Subcutaneous adipose tissue (tissue), 4 donors: ENCODE results near the gene TGFA. TPM values are rescaled to one million over a fixed set of nuclear protein-coding genes. Genes with fewer than 3 reads are reported as not detected.

Experiments
- CTCF ChIP-seq: fragments of 450-650 bp; IDR thresholded peaks from one replicate; pipeline ENCODE4 v1.5.1; 2016; ENCODE audit warnings: low read depth, mild to moderate bottlenecking, control low read depth, antibody characterized with exemption, moderate library complexity
- total RNA-seq, 4 donors: library from RNA; depleted of rRNA; stranded (reverse); fragments of >200 nt; gene quantifications; one replicate each; pipeline ENCODE4 v1.1.0, GENCODE V29; 2016

Gene TGFA
- total RNA-seq, 4 donors from 2014 or later = 1.1 to 3.6 (median 2.0) TPM

- TF ChIP-seq CTCF = no peak
These were observed 98.6 kb downstream of the TGFA start for GRCh38 chr2:70454936-70455544.

GRCh38 chr2:70450641-70451250 lies 102.9 kb downstream of the TGFA start:
- no peak for TF ChIP-seq CTCF

- no peak for TF ChIP-seq CTCF
These were observed 105.6 kb downstream of the TGFA start for GRCh38 chr2:70448041-70448440.

DNA sequence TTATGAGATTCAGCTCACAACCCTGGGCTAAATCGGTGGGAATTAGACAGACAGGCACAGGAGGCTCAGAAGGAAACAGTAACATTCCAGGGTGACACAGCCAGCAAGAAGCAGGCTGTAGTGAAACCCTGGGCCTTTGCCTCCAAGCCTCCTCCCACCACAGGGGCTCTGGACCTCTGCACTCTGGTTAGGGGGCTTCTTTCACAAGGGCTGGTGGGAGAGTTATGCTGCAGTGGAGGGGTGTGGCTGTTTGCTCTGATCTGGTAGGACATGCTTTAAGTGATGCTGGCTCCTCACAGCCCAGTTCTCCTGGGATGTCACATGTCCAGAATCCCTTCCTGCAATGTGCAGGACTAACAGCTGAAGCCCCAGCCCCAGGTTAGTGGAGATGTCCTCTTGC lies 109.9 kb downstream of the TGFA start:
- no peak for TF ChIP-seq CTCF

DNA sequence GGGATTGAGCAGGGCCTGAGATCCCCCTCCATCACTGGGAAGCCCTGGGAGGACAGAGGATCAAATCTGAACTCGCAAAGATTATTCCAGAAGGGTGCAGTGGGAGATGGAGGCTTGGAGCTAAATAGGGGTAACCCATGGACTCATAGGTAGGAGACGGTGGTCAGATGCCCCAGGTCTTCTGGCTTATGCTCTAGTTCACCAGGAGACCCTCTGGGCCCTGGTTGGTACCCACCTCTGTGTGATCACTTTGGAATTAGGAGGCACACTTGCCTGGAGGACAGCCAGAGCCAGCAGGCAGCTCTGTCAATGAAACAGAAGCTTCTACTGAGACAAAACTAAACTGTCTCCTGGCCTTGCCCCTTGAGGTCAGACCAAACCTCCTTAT lies 110.6 kb downstream of the TGFA start:
- TF ChIP-seq CTCF = no peak

GRCh38 chr2:70442301-70443077 lies 111.1 kb downstream of the TGFA start:
- TF ChIP-seq CTCF = no peak

DNA sequence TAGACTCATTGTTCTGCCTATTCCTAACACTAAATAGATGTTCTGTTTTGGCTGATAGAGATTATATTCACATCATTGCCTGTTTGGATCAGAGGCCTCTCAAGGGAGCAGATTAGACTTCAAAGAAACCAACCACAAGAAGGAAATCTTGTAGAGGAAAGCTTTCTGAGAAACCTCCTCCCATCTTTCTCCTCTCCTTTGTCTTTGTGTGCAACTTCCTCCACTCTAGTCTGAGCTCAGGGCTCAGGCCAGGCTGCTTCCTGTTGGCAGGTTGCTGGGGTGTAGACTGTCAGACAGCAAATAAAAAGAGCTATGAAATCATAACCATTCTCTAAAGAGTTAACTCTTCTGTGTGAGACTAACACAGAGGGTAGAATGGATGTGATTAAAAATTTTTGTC lies 113.0 kb downstream of the TGFA start:
- TF ChIP-seq CTCF = no peak
